ENCODE measurements around the gene LRG1. TPM values are rescaled to one million over a fixed set of nuclear protein-coding genes. Genes with fewer than 3 reads are reported as not detected.

LRG1 gene
- total and polyA plus RNA-seq, 2 donors from 2014 or later, result 2.2 to 26.4 TPM

DNA sequence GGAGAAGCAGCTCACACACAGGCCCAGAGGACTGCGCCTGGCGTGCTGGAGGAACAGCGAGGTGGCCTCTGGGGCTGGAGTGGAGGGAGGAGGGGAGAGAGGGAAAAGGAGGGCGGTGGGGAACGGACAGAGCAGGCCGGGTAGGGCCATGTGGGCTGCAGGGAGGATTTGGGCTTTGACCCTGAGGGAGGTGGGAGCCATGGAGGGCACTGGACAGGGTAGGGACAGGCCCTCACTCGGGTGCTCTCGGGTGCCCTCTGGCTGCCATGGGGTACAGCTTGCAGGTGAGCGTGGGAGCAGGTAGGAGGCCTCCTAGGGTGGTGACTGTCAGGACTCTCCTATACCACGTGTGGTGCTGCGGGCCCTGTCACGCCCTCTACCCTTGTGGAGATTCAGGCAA is 44.4 kb downstream of the LRG1 start:
- peaks cover 5 to 22% (median 13%) of the 10 kb centered on the region in 3 donors for H3K36me3 ChIP-seq (ENCODE audit: control insufficient read depth in 2 of 3, insufficient read depth in 3 of 3, low read length in 3 of 3)
- no peak overlapping the region for H3K27ac ChIP-seq (ENCODE audit: low read depth in 2 of 2, low read length in 2 of 2)
- intact Hi-C loops (cut with DNase I), result no loop called here
- TF ChIP-seq, protein P1, sequence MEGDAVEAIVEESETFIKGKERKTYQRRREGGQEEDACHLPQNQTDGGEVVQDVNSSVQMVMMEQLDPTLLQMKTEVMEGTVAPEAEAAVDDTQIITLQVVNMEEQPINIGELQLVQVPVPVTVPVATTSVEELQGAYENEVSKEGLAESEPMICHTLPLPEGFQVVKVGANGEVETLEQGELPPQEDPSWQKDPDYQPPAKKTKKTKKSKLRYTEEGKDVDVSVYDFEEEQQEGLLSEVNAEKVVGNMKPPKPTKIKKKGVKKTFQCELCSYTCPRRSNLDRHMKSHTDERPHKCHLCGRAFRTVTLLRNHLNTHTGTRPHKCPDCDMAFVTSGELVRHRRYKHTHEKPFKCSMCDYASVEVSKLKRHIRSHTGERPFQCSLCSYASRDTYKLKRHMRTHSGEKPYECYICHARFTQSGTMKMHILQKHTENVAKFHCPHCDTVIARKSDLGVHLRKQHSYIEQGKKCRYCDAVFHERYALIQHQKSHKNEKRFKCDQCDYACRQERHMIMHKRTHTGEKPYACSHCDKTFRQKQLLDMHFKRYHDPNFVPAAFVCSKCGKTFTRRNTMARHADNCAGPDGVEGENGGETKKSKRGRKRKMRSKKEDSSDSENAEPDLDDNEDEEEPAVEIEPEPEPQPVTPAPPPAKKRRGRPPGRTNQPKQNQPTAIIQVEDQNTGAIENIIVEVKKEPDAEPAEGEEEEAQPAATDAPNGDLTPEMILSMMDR (IDR thresholded peaks at IDR 0.05; ENCODE audit: borderline replicate concordance, extremely low read depth, insufficient read depth), result no peak
- H3K9ac ChIP-seq (ENCODE audit: low read length in 3 of 3), result no peak overlapping the region
- H3K4me1 ChIP-seq (ENCODE audit: control insufficient read depth in 2 of 3, insufficient read depth in 2 of 3, low read depth in 1 of 3, low read length in 3 of 3), result peaks cover 0 to 3% (median 0%) of the 10 kb centered on the region in 3 donors
- peaks cover 0 to 3% (median 0%) of the 10 kb centered on the region in 3 donors for H3K9me3 ChIP-seq (ENCODE audit: control insufficient read depth in 2 of 3, insufficient read depth in 1 of 3, low read length in 3 of 3)
- H3K4me3 ChIP-seq (ENCODE audit: low read length in 3 of 3), result no peak overlapping the region
- H3K27me3 ChIP-seq (ENCODE audit: control insufficient read depth, insufficient read depth, low read length), result no peaks in the 10 kb centered on the region
- DNase-seq (no peak), FAIRE-seq (no peak)

DNA sequence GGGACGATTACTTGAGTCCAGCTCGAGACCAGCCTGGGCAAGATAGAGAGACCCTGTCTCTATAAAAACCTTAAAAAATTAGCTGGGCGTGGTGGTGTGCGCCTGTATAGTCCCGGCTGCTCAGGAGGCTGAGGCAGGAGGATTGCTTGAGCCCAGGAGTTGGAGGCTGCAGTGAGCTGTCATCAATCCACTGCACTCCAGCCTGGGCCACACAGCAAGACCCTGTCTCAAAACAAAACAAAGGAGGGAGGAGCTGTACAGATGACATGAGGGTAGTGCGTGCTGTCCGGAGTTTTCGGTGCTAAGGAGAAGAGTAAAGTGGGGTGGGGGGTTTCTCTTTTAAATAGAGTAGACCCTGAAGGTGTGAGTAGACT is 45.2 kb downstream of the LRG1 start:
- H3K27me3 ChIP-seq (ENCODE audit: control insufficient read depth, insufficient read depth, low read length), result no peaks in the 10 kb centered on the region
- intact Hi-C loops (cut with DNase I), result no loop called here
- H3K27ac ChIP-seq (ENCODE audit: low read depth in 2 of 2, low read length in 2 of 2), result no peak overlapping the region
- H3K9me3 ChIP-seq (ENCODE audit: control insufficient read depth in 2 of 3, insufficient read depth in 1 of 3, low read length in 3 of 3), result peaks cover 0 to 3% (median 0%) of the 10 kb centered on the region in 3 donors
- DNase-seq, result no peak
- TF ChIP-seq, protein P1 (IDR thresholded peaks at IDR 0.05; ENCODE audit: borderline replicate concordance, extremely low read depth, insufficient read depth), result no peak
- FAIRE-seq, result no peak
- H3K4me3 ChIP-seq (ENCODE audit: low read length in 3 of 3), result no peak overlapping the region
- H3K36me3 ChIP-seq (ENCODE audit: control insufficient read depth in 2 of 3, insufficient read depth in 3 of 3, low read length in 3 of 3), result peaks cover 5 to 26% (median 13%) of the 10 kb centered on the region in 3 donors
- H3K9ac ChIP-seq (ENCODE audit: low read length in 3 of 3), result no peak overlapping the region
- peaks cover 0 to 3% (median 0%) of the 10 kb centered on the region in 3 donors for H3K4me1 ChIP-seq (ENCODE audit: control insufficient read depth in 2 of 3, insufficient read depth in 2 of 3, low read depth in 1 of 3, low read length in 3 of 3)

GRCh38 chr19:4493929-4494690 is 45.7 kb downstream of the LRG1 start:
- TF ChIP-seq, protein P1 (IDR thresholded peaks at IDR 0.05; ENCODE audit: borderline replicate concordance, extremely low read depth, insufficient read depth), result no peak
- DNase-seq (no peak), FAIRE-seq (no peak)
- Histone ChIP-seq H3K9me3 (ENCODE audit: control insufficient read depth in 2 of 3, insufficient read depth in 1 of 3, low read length in 3 of 3) (peaks cover 0 to 3% (median 0%) of the 10 kb centered on the region in 3 donors), H3K27me3 (ENCODE audit: control insufficient read depth, insufficient read depth, low read length) (no peaks in the 10 kb centered on the region), H3K4me1 (ENCODE audit: control insufficient read depth in 2 of 3, insufficient read depth in 2 of 3, low read depth in 1 of 3, low read length in 3 of 3) (peaks cover 0 to 3% (median 0%) of the 10 kb centered on the region in 3 donors), H3K36me3 (ENCODE audit: control insufficient read depth in 2 of 3, insufficient read depth in 3 of 3, low read length in 3 of 3) (peaks cover 5 to 27% (median 13%) of the 10 kb centered on the region in 3 donors), H3K27ac (ENCODE audit: low read depth in 2 of 2, low read length in 2 of 2) (no peak overlapping the region), H3K9ac (ENCODE audit: low read length in 3 of 3) (no peak overlapping the region), H3K4me3 (ENCODE audit: low read length in 3 of 3) (no peak overlapping the region)
- intact Hi-C loops (cut with DNase I), result no loop called here

Data from kidney (tissue), 14 donors.